NCI-H82 treated with DMSO at 0.1 percent for 48 hours (cell line): Measurements from ENCODE around the gene BCL3.
"Not testable (repeated sequence)": the region's sequence is repeated elsewhere in the genome, so short reads cannot be mapped to it uniquely, and the experiment has no call there.

ENCODE experiments used
- DNase-seq: peaks from one replicate; lab custom pipeline; 2025; ENCODE audit not compliant: unreplicated experiment; lab: John Stamatoyannopoulos, UW

Gene BCL3

DNA sequence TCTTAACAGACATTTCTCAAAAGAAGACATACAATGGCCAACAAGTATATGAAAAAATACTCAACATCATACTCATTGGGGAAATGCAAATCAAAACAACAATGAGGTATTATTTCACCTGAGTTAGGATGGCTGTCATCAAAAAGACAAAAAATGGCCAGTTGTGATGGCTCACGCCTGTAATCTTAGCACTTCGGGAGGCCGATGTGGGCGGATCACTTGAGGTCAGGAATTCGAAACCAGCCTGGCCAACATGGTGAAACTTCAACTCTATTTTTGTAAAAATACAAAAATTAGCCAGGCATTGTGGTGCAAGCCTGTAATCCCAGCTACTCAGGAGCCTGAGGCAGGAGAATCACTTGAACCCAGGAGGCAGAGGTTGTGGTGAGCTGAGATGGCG is 27.6 kb upstream of the BCL3 start:
- no peak for DNase-seq

DNA sequence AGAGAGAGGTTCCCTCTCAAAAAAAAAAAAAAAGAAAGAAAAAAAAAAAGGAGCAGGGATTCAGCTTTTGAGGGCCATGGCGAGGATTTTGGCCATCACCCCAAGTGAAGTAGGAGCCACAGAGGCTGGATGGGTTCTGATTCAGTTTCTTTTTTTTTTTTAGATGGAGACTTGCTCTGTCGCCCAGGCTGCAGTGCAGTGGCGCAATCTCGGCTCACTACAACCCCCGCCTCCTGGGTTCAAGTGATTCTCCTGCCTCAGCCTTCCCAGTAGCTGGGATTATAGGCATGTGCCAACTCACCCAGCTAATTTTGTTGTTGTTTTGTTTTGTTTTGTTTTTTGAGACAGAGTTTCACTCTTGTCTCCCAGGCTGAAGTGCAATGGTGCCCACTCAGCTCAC is 27.1 kb upstream of the BCL3 start:
- not testable (repeated sequence) for DNase-seq

DNA sequence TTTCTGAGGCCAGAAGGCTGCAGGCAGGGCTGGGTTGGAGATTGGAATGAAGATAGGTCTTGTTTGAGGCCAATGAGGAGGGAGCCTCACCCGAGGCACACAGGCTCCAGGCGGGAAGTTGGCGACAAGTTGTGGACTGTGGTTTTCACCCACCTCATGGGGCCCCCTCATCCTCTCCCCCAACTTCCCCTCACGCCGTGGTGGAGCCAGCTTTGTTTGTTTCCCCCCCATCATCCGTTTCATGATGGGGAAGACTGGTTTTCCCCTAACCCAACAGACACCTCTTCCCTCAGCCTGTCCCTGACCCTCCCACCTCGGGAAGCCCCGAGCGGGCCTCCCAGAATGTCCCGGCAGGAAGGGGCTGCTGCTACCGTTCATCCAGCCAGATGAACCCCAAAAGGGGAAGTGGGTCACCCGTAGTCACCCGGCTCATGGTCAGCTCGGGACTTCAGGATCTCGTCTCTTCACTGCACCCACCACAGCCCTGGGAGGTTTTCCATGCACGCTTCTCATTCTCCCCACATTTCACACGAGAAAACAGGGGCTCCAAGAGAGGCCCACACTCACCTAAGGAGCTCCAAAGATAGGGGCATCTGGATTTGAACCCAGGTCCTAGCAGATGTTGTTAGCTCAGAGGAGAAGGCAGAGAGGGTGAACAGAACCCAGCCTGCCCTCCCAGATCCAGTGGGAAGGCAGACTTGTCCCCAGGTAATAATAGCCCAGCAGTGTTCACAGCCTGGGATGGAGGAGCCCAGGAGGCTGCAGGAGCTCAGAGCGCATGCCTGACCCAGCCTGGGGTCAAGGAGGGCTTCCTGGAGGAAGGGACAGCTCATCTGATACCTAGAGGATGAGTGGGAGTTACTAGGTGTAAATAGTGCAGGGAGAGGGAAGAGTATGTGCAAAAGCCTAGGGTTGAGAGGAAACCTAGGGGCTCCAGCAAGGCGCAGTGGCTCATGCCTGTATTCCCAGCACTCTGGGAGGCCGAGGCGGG is 26.1 kb upstream of the BCL3 start:
- no peak for DNase-seq

DNA sequence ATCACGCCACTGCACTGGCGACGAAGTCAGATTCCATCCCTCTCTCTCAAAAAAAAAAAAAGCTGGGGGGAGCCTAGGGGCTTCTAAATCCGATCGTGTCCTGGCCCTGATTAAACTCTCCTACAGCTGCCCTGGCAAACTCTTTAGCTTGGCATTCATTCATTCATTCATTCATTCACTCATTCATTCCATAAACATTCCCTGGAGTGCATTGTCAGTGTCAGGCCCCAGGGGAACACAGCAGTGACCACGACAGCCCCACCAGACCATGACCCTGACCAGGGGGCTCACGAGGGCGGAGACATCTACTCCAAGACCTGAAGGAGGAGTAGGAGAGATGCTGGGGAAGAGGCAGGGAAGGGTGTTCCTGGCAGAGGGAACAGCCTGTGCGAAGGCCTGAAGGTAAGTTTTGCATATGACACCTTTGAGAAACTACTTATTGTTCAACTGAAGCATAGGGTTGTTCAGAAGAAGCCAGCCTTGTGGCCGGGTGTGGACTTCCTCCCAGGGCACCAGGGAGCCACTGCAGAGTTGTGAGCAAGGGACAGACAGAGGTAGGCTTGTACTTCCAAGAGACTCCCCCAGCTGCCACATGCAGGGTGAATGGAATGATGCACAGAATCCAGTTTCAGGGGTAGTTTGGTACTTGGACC is 25.1 kb upstream of the BCL3 start:
- DNase-seq: no peak

- peak; percentile 35 for DNase-seq
These were observed 24.6 kb upstream of the BCL3 start for GRCh38 chr19:44723952-44724319.

DNA sequence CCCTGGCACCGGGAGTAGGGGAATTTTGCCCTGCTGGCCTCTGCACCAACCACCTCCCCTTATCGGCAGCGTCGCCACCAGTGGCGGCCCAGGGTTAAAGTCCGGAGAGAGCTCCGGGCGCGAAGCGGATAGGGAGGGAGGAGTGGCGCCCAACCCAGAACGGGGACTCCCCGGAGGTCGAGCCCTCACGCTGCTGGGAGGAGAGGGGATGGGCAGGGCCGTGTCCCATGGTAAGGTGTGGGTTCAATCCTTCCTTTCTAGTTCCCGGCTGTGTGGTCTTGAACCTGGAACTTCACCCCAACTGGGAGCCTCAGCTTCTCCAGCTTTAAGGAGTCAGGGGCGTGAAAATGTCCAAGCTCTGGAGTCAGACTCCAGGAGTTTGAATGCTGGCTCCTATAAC is 23.3 kb upstream of the BCL3 start:
- no peak for DNase-seq

DNA sequence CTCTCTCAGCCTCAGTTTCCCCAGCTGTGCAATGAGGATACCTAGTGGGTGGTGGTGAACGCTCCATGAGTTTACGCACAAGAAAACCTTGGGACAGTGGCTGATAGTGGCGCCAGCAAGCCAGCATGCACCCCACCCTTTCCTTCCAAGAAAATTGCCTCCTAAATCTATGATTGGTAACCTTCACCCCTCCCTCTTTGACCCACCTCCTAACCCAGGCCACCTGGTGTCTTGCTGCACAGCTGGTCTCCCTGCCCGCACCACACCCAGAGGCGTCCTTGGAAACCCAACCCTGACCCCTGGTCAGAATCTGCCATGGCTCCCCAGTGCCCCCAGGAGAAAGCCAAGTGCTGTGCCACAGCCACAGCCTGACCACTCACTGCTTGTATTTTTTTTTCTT is 22.8 kb upstream of the BCL3 start:
- DNase-seq: no peak

- DNase-seq: no peak
These were observed 22.0 kb upstream of the BCL3 start for GRCh38 chr19:44726465-44726864.

DNA sequence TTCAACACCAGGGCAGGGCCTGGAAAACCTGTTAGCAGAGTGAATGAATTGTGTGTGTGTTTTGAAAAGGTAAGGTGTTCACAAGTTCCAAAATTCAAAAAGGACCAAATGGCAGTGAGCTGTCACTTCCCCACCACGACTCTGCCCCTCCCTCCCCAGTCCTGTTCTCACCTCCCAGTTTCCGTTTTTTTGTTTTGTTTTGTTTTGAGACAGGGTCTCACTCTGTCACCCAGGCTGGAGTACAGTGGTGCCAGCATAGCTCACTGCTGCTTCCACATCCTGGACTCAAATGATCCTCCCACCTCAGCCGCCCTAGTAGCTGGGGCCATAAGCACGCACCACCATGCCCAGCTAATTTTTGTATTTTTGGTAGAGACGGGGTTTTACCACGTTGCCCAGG is 20.3 kb upstream of the BCL3 start:
- DNase-seq: no peak

- no peak for DNase-seq
These were observed 18.9 kb upstream of the BCL3 start for GRCh38 chr19:44729516-44730033.

DNA sequence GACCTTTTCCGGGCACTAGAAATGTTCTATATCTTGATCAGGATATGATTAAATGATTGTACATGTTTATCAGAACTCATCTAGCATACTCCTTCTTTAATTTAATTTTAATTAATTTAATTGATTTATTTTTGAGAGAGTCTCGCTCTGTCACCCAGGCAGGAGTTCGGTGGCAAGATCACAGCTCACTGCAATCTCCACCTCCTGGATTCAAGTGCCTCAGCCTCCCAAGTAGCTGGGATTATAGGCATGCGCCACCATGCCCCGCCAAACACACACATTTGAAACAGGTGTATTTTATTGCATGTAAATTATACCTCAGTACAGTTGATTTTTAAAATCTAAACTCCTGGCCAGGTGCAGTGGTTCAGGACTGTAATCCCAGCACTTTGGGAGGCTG is 17.4 kb upstream of the BCL3 start:
- no peak for DNase-seq

DNA sequence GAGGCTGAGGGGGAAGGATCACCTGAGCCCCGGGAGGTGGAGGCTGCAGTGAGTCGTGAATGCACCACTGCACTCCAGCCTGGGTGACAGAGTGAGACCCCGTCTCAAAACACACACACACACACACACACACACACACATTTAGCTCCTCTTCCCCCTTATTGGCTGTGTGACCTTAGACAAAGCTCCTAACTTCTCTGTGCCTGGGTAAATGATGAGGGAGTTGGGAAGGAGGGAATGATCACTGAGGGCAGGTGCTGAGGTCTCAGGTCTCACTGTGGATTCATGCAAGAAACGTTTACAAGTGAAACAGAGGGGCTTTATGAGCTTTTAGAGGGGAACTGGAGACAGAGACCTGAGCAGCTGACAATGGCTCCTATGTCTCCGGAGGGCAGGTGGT is 16.9 kb upstream of the BCL3 start:
- DNase-seq: no peak

DNA sequence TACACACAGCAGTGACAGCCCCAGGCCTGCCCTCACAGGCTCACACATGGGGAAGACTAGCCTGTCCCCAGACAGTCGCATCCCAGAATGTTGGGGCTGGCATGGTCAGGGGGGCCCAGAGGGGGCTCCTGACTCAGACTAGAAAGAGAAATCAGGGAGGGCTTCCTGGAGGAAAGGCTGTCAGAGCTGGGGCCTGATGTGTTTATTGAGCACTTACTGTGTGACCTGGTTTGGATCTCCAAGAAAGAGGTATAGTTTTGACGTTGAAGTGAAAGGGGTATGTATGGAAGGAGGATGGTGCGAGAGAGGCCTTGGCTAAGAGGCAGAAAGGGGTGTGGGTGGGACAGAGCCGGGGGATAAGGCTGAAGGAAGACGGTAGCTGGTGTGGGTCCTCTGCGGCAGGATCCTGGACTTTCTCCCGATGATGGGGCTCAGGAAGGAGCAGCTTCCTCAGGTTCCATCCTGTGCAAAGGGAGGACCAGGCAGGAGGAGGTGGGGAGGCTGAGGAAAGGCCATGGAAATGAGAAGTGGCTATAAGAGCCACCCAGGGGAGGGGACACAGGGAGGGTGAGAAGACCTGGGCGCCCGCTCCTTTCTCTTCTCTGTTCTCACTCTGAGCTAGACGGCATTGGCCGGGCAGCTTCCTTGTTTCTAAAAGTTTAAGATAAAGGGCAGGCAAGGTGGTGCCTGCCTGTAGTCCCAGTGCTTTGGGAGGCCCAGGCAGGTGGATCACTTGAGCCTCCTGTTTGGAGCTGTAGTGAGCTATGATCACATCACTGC is 16.1 kb upstream of the BCL3 start:
- no peak for DNase-seq

- no peak for DNase-seq
These were observed 14.2 kb upstream of the BCL3 start for GRCh38 chr19:44734357-44734756.

DNA sequence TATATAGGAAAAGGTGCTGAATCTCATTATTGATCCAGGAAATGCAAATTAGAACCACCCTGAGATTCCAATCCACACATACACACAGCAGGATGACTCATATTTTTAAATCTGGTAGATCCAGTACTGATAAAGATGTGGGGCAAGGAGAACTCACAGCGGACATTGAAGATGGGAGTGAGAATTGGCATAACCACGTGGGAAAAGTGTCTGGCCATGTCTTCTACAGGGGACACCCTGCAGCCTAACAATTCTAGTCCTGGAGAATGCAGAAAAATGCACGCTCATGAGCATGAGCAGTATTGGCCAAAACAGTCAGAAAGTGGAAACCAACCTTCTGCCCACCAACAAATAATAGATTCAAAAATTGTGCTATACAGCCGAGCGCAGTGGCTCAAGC is 13.5 kb upstream of the BCL3 start:
- no peak for DNase-seq

- no peak for DNase-seq
These were observed 11.1 kb upstream of the BCL3 start for GRCh38 chr19:44737238-44738071.

- DNase-seq: no peak
These were observed 10.4 kb upstream of the BCL3 start for GRCh38 chr19:44738136-44738535.

DNA sequence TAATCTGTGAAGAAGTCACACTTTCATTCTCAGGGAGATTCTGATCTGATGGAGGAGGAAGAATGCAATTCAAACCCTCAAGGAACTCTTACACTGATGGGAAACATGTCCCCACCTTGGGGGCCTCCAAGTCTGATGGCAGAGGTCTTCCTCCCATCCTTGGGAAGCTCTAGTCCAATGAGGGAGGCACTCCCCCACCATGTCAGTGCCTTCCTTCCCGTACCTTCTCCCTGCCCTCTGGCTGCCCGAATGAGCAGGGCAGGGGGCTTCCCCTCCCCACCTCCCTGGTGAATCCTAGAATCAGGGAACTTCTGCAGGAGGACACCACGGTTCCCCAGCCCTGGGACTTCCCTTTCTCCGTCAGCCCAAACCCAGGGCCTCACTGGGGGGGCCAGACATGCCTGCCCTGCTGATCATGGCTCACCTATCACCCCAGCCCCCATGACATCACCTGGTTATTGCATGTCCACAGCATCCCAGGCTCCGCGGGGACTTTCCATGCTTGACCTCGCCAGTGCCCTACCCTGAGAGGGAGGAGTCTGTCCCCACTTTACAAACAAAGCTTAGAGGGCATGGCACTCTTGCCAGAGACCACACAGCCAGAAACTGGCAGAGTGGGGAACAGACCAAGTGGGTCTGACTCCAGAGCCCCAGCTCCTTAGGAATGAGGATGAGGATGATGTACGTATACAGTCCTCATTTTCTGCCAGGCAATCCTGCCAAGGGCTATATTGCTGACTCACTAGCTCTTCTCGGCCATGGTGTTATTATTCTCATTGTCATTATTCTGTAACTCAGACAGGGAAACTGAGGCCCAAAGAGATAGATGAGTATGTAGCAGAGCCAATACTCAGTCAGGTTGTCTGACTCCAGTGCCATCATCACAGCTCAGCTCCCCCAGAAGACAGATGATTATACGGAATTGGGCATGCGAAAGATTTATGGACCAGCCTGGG is 9.6 kb upstream of the BCL3 start:
- DNase-seq: no peak

DNA sequence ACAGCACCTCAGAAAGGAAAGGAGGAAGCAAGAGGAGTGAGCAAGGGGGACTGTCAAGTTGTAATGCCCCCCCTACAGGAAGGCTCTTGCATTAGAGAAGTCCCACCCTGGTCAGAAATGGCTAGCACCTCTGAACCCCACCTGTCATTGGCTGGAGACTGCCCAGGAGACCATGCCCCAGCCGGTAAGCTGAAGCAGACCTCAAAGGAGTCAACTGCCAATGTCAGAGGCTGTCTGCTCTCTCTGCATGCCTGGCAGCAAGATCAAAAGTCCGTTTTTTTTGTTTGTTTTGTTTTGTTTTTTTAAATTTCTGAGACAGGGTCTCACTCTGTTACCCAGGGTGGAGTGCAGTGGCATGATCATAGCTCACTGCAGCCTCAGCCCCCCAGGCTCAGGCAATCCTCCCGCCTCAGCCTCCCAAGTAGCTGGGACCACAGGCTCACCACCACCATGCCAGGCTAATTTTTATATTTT is 8.1 kb upstream of the BCL3 start:
- no peak for DNase-seq
